ENCODE data around the gene CAPZA1. TPM values are rescaled to one million over a fixed set of nuclear protein-coding genes. Genes with fewer than 3 reads are reported as not detected.
"Not testable (repeated sequence)": the region's sequence is repeated elsewhere in the genome, so short reads cannot be mapped to it uniquely, and the experiment has no call there.

The CAPZA1 gene
- total RNA-seq, 1 donor from 2014 or later, result 30.5 TPM

- intact Hi-C loops (cut with DNase I); DNase-seq (ENCODE audit: missing footprints); ATAC-seq: not testable (repeated sequence)
Observed at GRCh38 chr1:112624493-112624892, 4.9 kb downstream of the CAPZA1 start.

- intact Hi-C loops (cut with DNase I), result no loop called here
- DNase-seq (ENCODE audit: missing footprints) (no peak), ATAC-seq (peak; percentile 56)
Observed at GRCh38 chr1:112625696-112626095, 6.1 kb downstream of the CAPZA1 start.

- intact Hi-C loops (cut with DNase I), result no loop called here
- no peak for DNase-seq (ENCODE audit: missing footprints)
- ATAC-seq, result no peak
Observed at GRCh38 chr1:112626193-112626592, 6.6 kb downstream of the CAPZA1 start.

GRCh38 chr1:112626887-112627286, 7.3 kb downstream of the CAPZA1 start:
- no peak for DNase-seq (ENCODE audit: missing footprints)
- intact Hi-C loops (cut with DNase I), result no loop called here

GRCh38 chr1:112628516-112628915, 8.9 kb downstream of the CAPZA1 start:
- no peak for ATAC-seq
- DNase-seq (ENCODE audit: missing footprints), result no peak
- intact Hi-C loops (cut with DNase I), result no loop called here

More at GRCh38 chr1:112626887-112627286, 7.3 kb downstream of the CAPZA1 start:
- no peak for ATAC-seq

GRCh38 chr1:112629256-112629655, 9.6 kb downstream of the CAPZA1 start:
- intact Hi-C loops (cut with DNase I), result no loop called here
- no peak for ATAC-seq
- no peak for DNase-seq (ENCODE audit: missing footprints)

- intact Hi-C loops (cut with DNase I), result no loop called here
- no peak for ATAC-seq
- no peak for DNase-seq (ENCODE audit: missing footprints)
Observed at GRCh38 chr1:112633628-112634027, 14.0 kb downstream of the CAPZA1 start.

GRCh38 chr1:112634367-112634766, 14.7 kb downstream of the CAPZA1 start:
- DNase-seq (ENCODE audit: missing footprints), result no peak
- intact Hi-C loops (cut with DNase I), result no loop called here
- no peak for ATAC-seq

- DNase-seq (ENCODE audit: missing footprints) (no peak), ATAC-seq (no peak)
- intact Hi-C loops (cut with DNase I), result no loop called here
Observed at GRCh38 chr1:112636056-112636455, 16.4 kb downstream of the CAPZA1 start.

- no peak for DNase-seq (ENCODE audit: missing footprints)
- ATAC-seq, result no peak
- intact Hi-C loops (cut with DNase I), result no loop called here
Observed at GRCh38 chr1:112636597-112637253, 17.1 kb downstream of the CAPZA1 start.

- ATAC-seq (no peak), DNase-seq (ENCODE audit: missing footprints) (no peak)
- intact Hi-C loops (cut with DNase I), result no loop called here
Observed at GRCh38 chr1:112637254-112638109, 17.9 kb downstream of the CAPZA1 start.

- intact Hi-C loops (cut with DNase I), result no loop called here
- ATAC-seq, result no peak
- no peak for DNase-seq (ENCODE audit: missing footprints)
Observed at GRCh38 chr1:112638110-112638428, 18.4 kb downstream of the CAPZA1 start.

- intact Hi-C loops (cut with DNase I); DNase-seq (ENCODE audit: missing footprints); ATAC-seq: not testable (repeated sequence)
Observed at GRCh38 chr1:112640437-112640836, 20.8 kb downstream of the CAPZA1 start.

GRCh38 chr1:112643080-112643479, 23.4 kb downstream of the CAPZA1 start:
- DNase-seq (ENCODE audit: missing footprints), result no peak
- no peak for ATAC-seq
- intact Hi-C loops (cut with DNase I), result no loop called here

GRCh38 chr1:112646225-112646624, 26.6 kb downstream of the CAPZA1 start:
- intact Hi-C loops (cut with DNase I), result no loop called here
- ATAC-seq (no peak), DNase-seq (ENCODE audit: missing footprints) (no peak)

- intact Hi-C loops (cut with DNase I), result no loop called here
- DNase-seq (ENCODE audit: missing footprints), result no peak
- ATAC-seq, result no peak
Observed at GRCh38 chr1:112651205-112651604, 31.6 kb downstream of the CAPZA1 start.

- ATAC-seq (no peak), DNase-seq (ENCODE audit: missing footprints) (no peak)
- intact Hi-C loops (cut with DNase I), result no loop called here
Observed at GRCh38 chr1:112665857-112666256, 46.2 kb downstream of the CAPZA1 start.

GRCh38 chr1:112666946-112667345, 47.3 kb downstream of the CAPZA1 start:
- no peak for ATAC-seq
- no peak for DNase-seq (ENCODE audit: missing footprints)
- intact Hi-C loops (cut with DNase I), result no loop called here

- intact Hi-C loops (cut with DNase I), result loop anchor here (10.0 kb wide), 1 partner anchor 57 kb away; the partner anchor contains the start of genes CAPZA1 and ST7L
- ATAC-seq, result no peak
Observed at GRCh38 chr1:112672009-112672408, 52.4 kb downstream of the CAPZA1 start.

GRCh38 chr1:112672842-112673241, 53.2 kb downstream of the CAPZA1 start:
- intact Hi-C loops (cut with DNase I), result loop anchor here (10.0 kb wide), 1 partner anchor 58 kb away; the partner anchor contains the start of genes CAPZA1 and ST7L
- DNase-seq (ENCODE audit: missing footprints) (no peak), ATAC-seq (no peak)

More at GRCh38 chr1:112672009-112672408, 52.4 kb downstream of the CAPZA1 start:
- no peak for DNase-seq (ENCODE audit: missing footprints)
